ENCODE measurements around the gene SNRNP70.
"Not testable (repeated sequence)": the region's sequence is repeated elsewhere in the genome, so short reads cannot be mapped to it uniquely, and the experiment has no call there.

SNRNP70 gene

DNA sequence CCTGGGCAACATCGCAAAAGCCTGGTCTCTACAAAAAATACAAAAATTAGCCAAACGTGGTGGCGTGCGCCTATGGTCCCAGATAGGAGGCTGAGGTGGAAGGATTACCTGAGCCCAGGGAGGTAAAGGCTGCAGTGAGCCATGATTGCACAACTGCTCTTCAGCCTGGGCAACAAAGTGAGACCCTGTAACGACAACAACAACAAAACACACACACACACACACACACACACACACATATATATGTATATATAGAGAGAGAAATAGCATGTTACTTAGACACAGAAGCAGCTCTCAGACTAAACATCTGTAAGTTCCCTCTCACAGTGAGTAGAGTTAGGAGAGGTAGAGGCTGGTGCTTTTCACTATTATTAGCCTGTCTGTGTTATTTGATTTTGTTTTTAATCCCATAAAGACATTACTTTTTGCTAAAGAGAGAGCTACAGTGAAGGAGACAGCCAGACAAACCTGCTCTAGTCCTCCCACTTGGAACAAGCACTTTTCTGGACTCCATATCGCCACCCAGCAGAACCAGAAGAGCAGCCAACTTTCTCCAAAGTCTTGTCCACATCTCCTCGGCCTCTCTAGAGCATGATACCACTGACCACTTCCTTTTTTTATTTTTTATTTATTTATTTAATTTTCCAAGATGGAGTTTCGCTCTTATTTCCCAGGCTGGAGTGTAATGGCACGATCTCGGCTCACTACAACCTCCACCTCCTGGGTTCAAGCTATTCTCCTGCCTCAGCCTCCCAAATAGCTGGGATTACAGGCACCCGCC is 26.2 kb downstream of the SNRNP70 start:
- H3K4me1 ChIP-seq (ENCODE audit: insufficient read depth, low read length) = peaks cover 3% of the 10 kb centered on the region
- no peak overlapping the region for H3K4me3 ChIP-seq (ENCODE audit: low read length)
- H3K36me3 ChIP-seq (ENCODE audit: insufficient read depth, low read length) = peaks cover 34% of the 10 kb centered on the region
- H3K9me3 ChIP-seq (ENCODE audit: low read length) = no peaks in the 10 kb centered on the region
- no peak overlapping the region for H2AFZ ChIP-seq (ENCODE audit: low read depth, low read length)
- no peaks in the 10 kb centered on the region for H3K27me3 ChIP-seq (ENCODE audit: insufficient read depth, low read length)

DNA sequence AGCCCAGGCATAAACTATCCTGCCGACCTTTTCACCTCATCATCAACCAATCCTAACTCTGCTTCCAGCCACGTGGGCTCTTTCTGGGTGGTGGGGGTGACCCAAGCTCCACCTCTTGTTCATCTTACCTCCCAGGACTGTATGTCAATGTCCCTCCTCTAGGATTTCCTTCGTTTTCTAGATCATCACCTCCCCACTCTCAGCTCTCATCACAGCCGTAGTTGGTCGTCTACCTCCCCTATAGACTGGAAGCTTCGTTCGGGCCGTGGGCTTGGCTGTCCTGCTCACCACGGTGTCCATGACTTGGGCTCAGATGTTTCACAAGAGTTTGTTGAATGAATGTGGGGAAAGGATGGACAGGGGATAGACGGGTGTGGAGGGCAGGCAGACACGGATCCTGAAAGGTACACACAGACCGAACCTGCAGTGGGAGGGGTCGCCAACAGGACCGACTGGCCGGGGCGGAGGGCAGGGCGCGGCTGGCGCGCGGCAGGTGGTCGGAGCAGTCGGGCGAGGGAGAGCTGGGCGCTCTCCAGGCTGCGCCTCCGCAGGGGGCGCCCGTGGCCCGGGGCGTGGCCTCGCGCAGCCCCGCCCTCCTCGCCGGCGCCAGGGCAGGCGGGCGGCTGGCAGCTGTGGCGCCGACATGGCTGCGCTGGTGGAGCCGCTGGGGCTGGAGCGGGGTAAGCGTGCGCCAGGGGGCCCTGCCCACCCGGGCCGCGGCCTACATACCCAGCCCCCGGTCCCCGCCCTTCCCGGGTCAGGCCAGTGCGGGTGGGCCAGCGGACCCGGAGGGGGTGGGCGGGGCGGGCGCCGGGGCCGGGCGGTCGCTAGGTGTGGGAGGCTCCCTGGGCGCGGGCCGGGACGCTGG is 28.7 kb downstream of the SNRNP70 start, which contains the start of gene LIN7B:
Gene LIN7B, plus strand, starts transcription at position 609 of the 868 bp plus-strand sequence. Its CDS starts 35 bp downstream, at position 644.
- Histone ChIP-seq H3K36me3 (ENCODE audit: insufficient read depth, low read length) (peaks cover 10% of the 10 kb centered on the region), H3K9me3 (ENCODE audit: low read length) (no peaks in the 10 kb centered on the region), H3K4me1 (ENCODE audit: insufficient read depth, low read length) (peaks cover 9% of the 10 kb centered on the region), H3K4me3 (ENCODE audit: low read length) (peak within 1 kb of the TSS; percentile 53), H2AFZ (ENCODE audit: low read depth, low read length) (peak within 1 kb of the TSS; percentile 55), H3K27me3 (ENCODE audit: insufficient read depth, low read length) (no peaks in the 10 kb centered on the region)

DNA sequence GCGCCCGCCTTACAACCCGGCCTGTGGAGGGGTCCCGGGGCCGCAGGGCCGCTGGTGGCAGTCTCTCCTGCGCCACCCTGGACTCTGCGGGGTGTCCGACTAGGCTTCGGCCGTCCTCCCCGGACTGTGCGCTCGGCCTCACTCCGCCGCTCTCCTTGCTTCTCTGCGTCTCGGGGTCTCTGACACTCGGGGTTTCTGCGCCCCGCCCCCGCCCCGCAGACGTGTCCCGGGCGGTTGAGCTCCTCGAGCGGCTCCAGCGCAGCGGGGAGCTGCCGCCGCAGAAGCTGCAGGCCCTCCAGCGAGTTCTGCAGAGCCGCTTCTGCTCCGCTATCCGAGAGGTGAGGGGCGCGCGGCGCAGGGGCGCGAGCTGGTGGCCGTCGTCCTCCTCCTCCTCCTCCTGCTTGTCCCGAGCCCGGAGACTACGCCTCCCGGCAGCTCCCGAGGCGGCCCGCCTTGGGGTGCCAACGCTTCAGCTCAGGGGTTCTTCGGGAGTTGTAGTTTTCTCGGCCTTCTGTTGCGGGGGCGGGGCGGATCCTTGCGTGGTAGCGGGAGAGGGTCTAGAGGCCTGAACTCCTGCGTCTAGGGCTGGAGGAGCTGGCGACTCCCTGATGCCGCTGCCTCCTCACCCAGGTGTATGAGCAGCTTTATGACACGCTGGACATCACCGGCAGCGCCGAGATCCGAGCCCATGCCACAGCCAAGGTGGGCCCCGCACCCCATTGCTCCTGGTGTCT is 29.5 kb downstream of the SNRNP70 start:
- Histone ChIP-seq H3K36me3 (ENCODE audit: insufficient read depth, low read length) (peaks cover 2% of the 10 kb centered on the region), H2AFZ (ENCODE audit: low read depth, low read length) (peak overlapping the region; percentile 55), H3K4me3 (ENCODE audit: low read length) (peak overlapping the region; percentile 53), H3K27me3 (ENCODE audit: insufficient read depth, low read length) (peaks cover under 1% of the 10 kb centered on the region), H3K4me1 (ENCODE audit: insufficient read depth, low read length) (peaks cover 11% of the 10 kb centered on the region), H3K9me3 (ENCODE audit: low read length) (no peaks in the 10 kb centered on the region)

DNA sequence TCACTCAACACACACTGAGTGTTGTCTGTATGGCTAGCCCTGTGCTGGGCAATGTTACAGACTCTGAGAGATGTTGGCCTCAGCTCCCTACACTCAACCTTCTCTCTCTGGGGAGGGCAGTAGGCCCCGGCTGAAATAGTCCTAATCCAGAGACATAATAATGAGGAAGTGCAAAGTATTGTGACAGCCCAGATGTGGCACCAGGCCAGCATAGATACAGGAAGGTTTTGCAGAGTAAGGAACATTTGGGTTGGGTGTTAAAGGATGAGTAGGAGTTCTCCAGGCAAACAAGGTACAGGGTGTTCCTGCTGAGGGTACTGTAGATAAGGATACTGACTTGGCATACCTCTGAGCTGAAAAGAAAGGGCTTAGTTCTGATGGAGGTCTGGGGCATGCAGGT is 31.3 kb downstream of the SNRNP70 start:
- no peaks in the 10 kb centered on the region for H3K9me3 ChIP-seq (ENCODE audit: low read length)
- peaks cover 13% of the 10 kb centered on the region for H3K4me1 ChIP-seq (ENCODE audit: insufficient read depth, low read length)
- H3K27me3 ChIP-seq (ENCODE audit: insufficient read depth, low read length) = peaks cover 13% of the 10 kb centered on the region
- no peak overlapping the region for H3K4me3 ChIP-seq (ENCODE audit: low read length)
- no peak overlapping the region for H2AFZ ChIP-seq (ENCODE audit: low read depth, low read length)
- H3K36me3 ChIP-seq (ENCODE audit: insufficient read depth, low read length) = no peaks in the 10 kb centered on the region

DNA sequence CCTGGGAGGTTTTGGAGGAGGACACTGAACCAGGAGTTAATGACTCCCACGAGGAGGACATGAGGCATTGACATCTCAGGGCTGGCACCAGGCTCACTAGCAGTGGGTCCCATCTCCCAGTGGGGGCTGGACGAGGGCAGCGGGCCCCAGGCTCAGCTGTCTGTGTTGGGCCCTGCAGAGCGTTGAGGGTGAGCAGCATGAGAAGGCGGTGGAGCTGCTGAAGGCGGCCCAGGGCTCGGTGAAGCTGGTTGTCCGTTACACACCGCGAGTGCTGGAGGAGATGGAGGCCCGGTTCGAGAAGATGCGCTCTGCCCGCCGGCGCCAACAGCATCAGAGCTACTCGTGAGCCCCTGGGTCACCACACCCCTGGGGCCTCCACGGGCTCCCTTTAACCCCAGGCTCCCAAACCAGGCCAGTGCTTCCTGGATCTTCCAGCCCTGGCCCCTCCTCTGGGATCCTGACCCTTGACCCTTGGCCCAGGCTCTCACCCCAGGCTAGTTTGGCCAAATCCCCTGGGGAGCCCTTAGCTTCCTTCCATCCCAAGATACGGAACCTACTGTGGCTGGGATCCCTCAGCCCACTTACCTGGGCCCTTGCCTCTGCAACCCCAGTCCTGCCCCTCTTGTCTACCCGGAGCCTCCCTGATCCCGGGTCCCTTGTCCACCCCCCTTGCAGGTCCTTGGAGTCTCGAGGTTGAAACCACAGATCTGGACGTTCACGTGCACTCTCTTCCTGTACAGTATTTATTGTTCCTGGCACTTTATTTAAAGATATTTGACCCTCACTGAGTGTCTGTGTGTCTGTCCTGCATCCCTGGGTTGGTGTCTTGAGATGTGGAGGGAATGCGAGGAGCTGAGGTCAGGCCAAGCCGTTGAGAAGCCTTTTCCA is 32.7 kb downstream of the SNRNP70 start:
- Histone ChIP-seq H2AFZ (ENCODE audit: low read depth, low read length) (no peak overlapping the region), H3K4me1 (ENCODE audit: insufficient read depth, low read length) (peaks cover 13% of the 10 kb centered on the region), H3K36me3 (ENCODE audit: insufficient read depth, low read length) (no peaks in the 10 kb centered on the region)

DNA sequence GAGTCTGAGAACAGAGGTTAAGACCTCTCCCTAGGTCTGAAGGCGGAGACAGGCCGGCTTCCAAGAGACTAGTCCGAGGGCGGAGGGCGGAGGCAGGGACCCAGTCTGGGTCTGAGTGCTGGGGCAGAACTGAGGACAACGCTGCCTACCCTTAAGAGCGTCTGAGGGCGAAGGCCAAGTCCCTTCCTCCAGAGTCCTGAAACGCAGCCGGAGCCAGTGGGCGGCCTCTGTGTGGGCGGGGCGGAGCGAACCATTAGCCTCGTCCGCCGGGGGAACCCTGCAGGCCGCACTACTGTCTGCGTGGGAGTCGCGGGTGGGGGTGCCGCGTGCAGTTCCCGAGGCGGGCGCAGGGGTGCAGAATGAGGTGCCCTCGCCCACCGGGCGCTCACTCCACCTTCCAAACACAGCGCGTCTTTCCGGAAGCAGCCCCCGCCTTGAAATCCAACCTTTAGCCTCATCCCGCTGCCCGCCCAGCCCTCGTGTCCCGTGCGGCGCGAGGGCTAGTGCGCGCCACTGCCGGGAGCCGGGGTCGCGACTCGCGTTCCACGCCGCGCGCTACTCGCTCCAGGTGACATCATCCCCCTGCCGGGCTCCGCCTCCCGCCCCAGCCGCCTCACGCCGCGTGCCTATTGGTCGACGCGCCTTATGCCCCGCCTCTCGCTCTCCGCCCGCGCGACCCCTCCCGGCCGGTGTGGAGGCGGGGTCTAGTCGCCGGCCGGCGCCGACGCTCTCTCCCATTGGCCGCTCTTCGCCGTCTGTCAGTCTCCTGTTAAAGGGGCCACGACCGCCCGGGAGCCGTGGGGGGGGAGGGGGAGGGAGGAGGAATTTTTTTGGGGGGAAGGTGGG is 33.5 kb downstream of the SNRNP70 start, which contains the start of gene C19orf73:
Gene C19orf73, minus strand, starts transcription at position 579 of the 846 bp plus-strand sequence. Its CDS starts 121 bp downstream, at position 458.
- Histone ChIP-seq H3K4me1 (ENCODE audit: insufficient read depth, low read length) (peaks cover 12% of the 10 kb centered on the region), H3K4me3 (ENCODE audit: low read length) (peak within 1 kb of the TSS; percentile 89), H3K36me3 (ENCODE audit: insufficient read depth, low read length) (no peaks in the 10 kb centered on the region), H3K27me3 (ENCODE audit: insufficient read depth, low read length) (peaks cover 13% of the 10 kb centered on the region), H2AFZ (ENCODE audit: low read depth, low read length) (peak within 1 kb of the TSS; percentile 76), H3K9me3 (ENCODE audit: low read length) (no peaks in the 10 kb centered on the region)

More for the DNA sequence above, 32.7 kb downstream of the SNRNP70 start:
- H3K9me3 ChIP-seq (ENCODE audit: low read length) = no peaks in the 10 kb centered on the region
- peak overlapping the region; percentile 89 for H3K4me3 ChIP-seq (ENCODE audit: low read length)
- H3K27me3 ChIP-seq (ENCODE audit: insufficient read depth, low read length) = peaks cover 13% of the 10 kb centered on the region

DNA sequence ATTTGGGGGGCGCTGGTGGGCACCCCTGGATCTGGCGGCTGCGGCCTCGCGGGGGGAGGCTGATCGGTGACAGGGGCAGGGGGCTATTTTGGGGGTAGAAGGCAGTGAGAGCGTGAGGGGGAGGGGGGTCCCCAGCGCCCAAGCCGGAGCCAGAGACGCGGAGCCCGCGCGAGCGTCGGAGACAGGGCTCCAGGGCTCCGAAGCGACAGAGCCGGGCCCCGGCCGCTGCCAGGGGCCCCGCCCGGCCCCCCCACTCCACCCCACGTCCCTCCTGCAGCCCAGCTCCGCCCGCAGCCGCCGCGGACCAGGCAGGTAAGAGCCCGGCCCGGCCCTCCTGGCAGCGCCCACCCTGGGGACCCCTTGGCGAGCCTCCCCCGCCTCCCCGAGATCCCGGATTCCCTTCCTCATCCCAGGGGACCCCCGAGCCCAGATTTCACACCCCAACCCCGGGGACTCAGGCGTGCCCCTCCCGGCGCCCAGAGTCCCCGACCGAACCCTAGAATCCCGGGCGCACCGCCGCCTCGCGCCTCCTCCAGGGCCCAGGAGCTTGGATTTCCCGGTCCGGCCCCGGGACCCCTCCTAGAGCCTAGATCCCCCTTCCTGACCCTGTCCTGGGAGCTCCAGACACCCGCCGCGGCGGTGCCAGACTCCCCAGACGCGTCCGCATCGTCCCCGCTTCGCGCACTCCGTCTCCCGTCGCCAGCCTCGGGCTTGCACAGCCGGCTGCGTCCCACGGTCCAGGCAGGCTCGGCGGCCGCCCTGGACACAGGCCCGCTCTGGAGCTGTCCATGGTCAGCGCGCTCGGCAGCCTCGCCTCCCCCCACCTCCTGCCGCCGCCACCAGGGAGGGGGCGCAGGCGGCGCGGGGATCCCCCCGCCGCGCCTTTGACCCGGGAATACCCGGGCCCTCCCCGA is 34.4 kb downstream of the SNRNP70 start, which contains the start of gene PPFIA3:
Gene PPFIA3, plus strand, starts transcription at position 134 of the 914 bp plus-strand sequence. CDS start 8,330 bp downstream, outside the sequence.
- Histone ChIP-seq H3K4me3 (ENCODE audit: low read length) (peak within 1 kb of the TSS; percentile 89), H3K27me3 (ENCODE audit: insufficient read depth, low read length) (peaks cover 13% of the 10 kb centered on the region)

DNA sequence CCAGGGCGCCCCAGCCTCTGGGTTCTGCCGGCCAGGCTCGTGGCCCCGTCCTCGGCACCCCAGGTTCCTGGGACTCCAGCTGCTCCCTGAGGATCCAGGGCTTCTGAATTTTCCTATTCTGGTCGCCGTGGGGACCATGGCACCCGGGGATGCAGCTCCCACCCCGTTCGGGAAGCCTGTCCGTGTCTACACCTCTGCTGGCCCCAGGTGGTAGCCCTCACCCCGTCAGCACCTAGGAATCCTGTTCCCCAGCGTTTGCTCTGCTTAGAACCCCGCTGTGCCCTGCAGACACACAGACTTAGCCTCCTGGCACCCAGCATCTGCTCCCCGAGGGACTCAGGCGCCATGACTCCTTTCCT is 35.1 kb downstream of the SNRNP70 start:
- no peaks in the 10 kb centered on the region for H3K36me3 ChIP-seq (ENCODE audit: insufficient read depth, low read length)
- H3K4me3 ChIP-seq (ENCODE audit: low read length) = peak overlapping the region; percentile 89
- peaks cover 13% of the 10 kb centered on the region for H3K27me3 ChIP-seq (ENCODE audit: insufficient read depth, low read length)
- H3K4me1 ChIP-seq (ENCODE audit: insufficient read depth, low read length) = peaks cover 10% of the 10 kb centered on the region
- no peaks in the 10 kb centered on the region for H3K9me3 ChIP-seq (ENCODE audit: low read length)
- peak overlapping the region; percentile 69 for H2AFZ ChIP-seq (ENCODE audit: low read depth, low read length)

More for the DNA sequence above, 34.4 kb downstream of the SNRNP70 start, which contains the start of gene PPFIA3:
- H3K36me3 ChIP-seq (ENCODE audit: insufficient read depth, low read length) = no peaks in the 10 kb centered on the region
- H2AFZ ChIP-seq (ENCODE audit: low read depth, low read length) = peak within 1 kb of the TSS; percentile 76
- no peaks in the 10 kb centered on the region for H3K9me3 ChIP-seq (ENCODE audit: low read length)
- H3K4me1 ChIP-seq (ENCODE audit: insufficient read depth, low read length) = peaks cover 10% of the 10 kb centered on the region

DNA sequence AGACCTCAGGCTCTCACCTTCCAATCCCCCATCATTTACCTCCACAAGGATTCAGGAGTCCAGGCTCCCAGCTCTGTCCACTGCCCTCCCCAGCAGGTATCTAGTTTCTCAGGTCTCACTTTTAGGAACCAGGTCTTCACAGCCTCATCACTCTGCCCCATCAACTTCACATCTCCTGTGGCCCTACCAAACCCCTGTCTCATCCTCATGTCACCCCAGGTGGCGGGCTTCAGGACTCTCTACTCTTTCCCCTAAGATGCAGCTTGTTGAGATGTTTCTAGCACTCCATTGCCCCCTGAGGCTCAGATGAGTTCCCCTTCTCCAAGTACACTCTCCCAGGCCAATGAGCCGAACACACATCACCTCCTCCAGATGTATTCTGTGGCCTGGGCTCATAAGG is 35.6 kb downstream of the SNRNP70 start:
- Histone ChIP-seq H3K36me3 (ENCODE audit: insufficient read depth, low read length) (no peaks in the 10 kb centered on the region), H3K4me1 (ENCODE audit: insufficient read depth, low read length) (peaks cover 10% of the 10 kb centered on the region), H3K27me3 (ENCODE audit: insufficient read depth, low read length) (peaks cover 13% of the 10 kb centered on the region), H3K9me3 (ENCODE audit: low read length) (no peaks in the 10 kb centered on the region), H3K4me3 (ENCODE audit: low read length) (no peak overlapping the region), H2AFZ (ENCODE audit: low read depth, low read length) (no peak overlapping the region)

DNA sequence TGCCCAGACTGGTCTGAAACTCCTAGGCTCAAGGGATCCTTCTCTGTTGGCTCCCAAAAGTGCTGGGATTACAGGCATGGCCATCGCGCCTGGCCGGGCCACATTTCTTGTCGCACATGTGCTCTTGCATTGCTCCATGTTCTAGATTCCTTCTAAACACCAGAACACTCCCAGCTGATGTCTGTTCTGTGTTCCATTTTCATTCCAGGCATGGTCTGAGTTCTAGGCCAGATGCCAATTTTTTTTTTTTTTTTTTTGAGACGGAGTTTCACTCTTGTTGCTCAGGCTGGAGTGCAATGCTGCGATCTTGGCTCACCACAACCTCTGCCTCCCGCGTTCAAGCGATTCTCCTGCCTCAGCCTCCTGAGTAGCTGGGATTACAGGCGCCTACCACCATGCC is 36.6 kb downstream of the SNRNP70 start:
- Histone ChIP-seq H3K27me3 (ENCODE audit: insufficient read depth, low read length) (peaks cover 13% of the 10 kb centered on the region), H3K4me1 (ENCODE audit: insufficient read depth, low read length) (peaks cover 10% of the 10 kb centered on the region)
- not testable (repeated sequence) for H2AFZ ChIP-seq (ENCODE audit: low read depth, low read length); H3K36me3 ChIP-seq (ENCODE audit: insufficient read depth, low read length); H3K4me3 ChIP-seq (ENCODE audit: low read length); H3K9me3 ChIP-seq (ENCODE audit: low read length)

Data from neuron (in vitro differentiated cells).